HepG2 (cell line): ENCODE data around the gene AHSP. TPM values are rescaled to one million over a fixed set of nuclear protein-coding genes. Genes with fewer than 3 reads are reported as not detected.
A peak's percentile ranks its signal among the peaks of the same experiment; 100 is the strongest.

Source experiments
- AGO2 ChIP-seq: fragments of 200-400 bp; formaldehyde crosslinking; optimal IDR thresholded peaks from 2 replicates; pipeline ENCODE3; 2017; ENCODE audit warnings: mild to moderate bottlenecking, low read depth, low read length, moderate library complexity
- ARID2 ChIP-seq: sonication (generic); formaldehyde crosslinking; IDR thresholded peaks from 2 replicates; pipeline ENCODE4 v1.8.1; 2022; ENCODE audit warnings: mild to moderate bottlenecking, missing genetic modification reagents, borderline replicate concordance
- ATF1 ChIP-seq: IDR thresholded peaks from 2 replicates; pipeline ENCODE4 v1.6.1; 2016; ENCODE audit warnings: mild to moderate bottlenecking, control low read depth
- CAMTA2 ChIP-seq: sonication (generic); formaldehyde crosslinking; IDR thresholded peaks from 2 replicates; pipeline ENCODE4 v1.4.0; 2020; ENCODE audit warnings: mild to moderate bottlenecking, missing genetic modification reagents, borderline replicate concordance
- CENPX ChIP-seq: sonication (generic); formaldehyde crosslinking; IDR thresholded peaks from 2 replicates; pipeline ENCODE4 v1.9.0; 2021; ENCODE audit warnings: mild to moderate bottlenecking, missing genetic modification reagents, moderate library complexity
- ERF ChIP-seq: IDR thresholded peaks from 2 replicates; pipeline ENCODE4 v1.6.1; 2018; ENCODE audit warnings: missing biosample characterization, missing genetic modification reagents
- FOXA1 ChIP-seq, 2 experiments: fragments of 450-650 bp in 1 of 2; sonication (generic) in 1 of 2; formaldehyde crosslinking in 1 of 2; IDR thresholded peaks; 2 replicates each; pipeline versions ENCODE4 v1.4.0 to v1.6.1; 2016 to 2020; ENCODE audit warnings: missing genetic modification reagents in 1 of 2
- GLMP ChIP-seq: sonication (generic); formaldehyde crosslinking; IDR thresholded peaks from 2 replicates; pipeline ENCODE4 v1.9.0; 2021; ENCODE audit warnings: missing genetic modification reagents, mild to moderate bottlenecking, borderline replicate concordance
- HIVEP1 ChIP-seq: sonication (generic); formaldehyde crosslinking; IDR thresholded peaks from 2 replicates; pipeline ENCODE4 v1.4.0; 2020; ENCODE audit warnings: mild to moderate bottlenecking, missing genetic modification reagents
- IRF2 ChIP-seq: IDR thresholded peaks from 2 replicates; pipeline ENCODE4 v1.6.1; 2018; ENCODE audit warnings: missing genetic modification reagents, missing compliant biosample characterization
- KLF6 ChIP-seq: IDR thresholded peaks from 2 replicates; pipeline ENCODE4 v1.8.0; 2016; ENCODE audit warnings: missing biosample characterization, missing genetic modification reagents
- KLF9 ChIP-seq: IDR thresholded peaks from 2 replicates; pipeline ENCODE4 v1.6.1; 2016; ENCODE audit warnings: low read depth
- LBX2 ChIP-seq: sonication (generic); formaldehyde crosslinking; IDR thresholded peaks from 2 replicates; pipeline ENCODE4 v1.5.0; 2020; ENCODE audit warnings: missing genetic modification reagents, mild to moderate bottlenecking, borderline replicate concordance
- MZF1 ChIP-seq: sonication (generic); formaldehyde crosslinking; IDR thresholded peaks from 2 replicates; pipeline ENCODE4 v1.8.1; 2023; ENCODE audit warnings: mild to moderate bottlenecking, missing genetic modification reagents, borderline replicate concordance
- SKIL ChIP-seq: sonication (generic); formaldehyde crosslinking; IDR thresholded peaks from 2 replicates; pipeline ENCODE4 v1.8.0; 2022; ENCODE audit warnings: missing genetic modification reagents, mild to moderate bottlenecking, moderate library complexity, borderline replicate concordance
- ZBTB7A ChIP-seq: sonication (generic); formaldehyde crosslinking; IDR thresholded peaks from 2 replicates; pipeline ENCODE4 v1.8.0; 2022; ENCODE audit warnings: mild to moderate bottlenecking, missing genetic modification reagents
- ZNF10 ChIP-seq: sonication (generic); formaldehyde crosslinking; IDR thresholded peaks from 2 replicates; pipeline ENCODE4 v1.4.0; 2020; ENCODE audit warnings: mild to moderate bottlenecking, low read depth, missing genetic modification reagents, borderline replicate concordance
- ZNF136 ChIP-seq: sonication (generic); formaldehyde crosslinking; IDR thresholded peaks from 2 replicates; pipeline ENCODE4 v1.8.1; 2022; ENCODE audit warnings: low read depth, mild to moderate bottlenecking, moderate library complexity, missing genetic modification reagents
- ZNF260 ChIP-seq: sonication (generic); formaldehyde crosslinking; IDR thresholded peaks from 2 replicates; pipeline ENCODE4 v1.4.0; 2020; ENCODE audit warnings: missing genetic modification reagents, low read depth, mild to moderate bottlenecking, borderline replicate concordance
- ZNF264 ChIP-seq: sonication (generic); formaldehyde crosslinking; IDR thresholded peaks from 2 replicates; pipeline ENCODE4 v1.4.0; 2020; ENCODE audit warnings: missing genetic modification reagents
- ZNF354B ChIP-seq: sonication (generic); formaldehyde crosslinking; IDR thresholded peaks from 2 replicates; pipeline ENCODE4 v1.8.0; 2022; ENCODE audit warnings: mild to moderate bottlenecking, missing genetic modification reagents
- ZNF562 ChIP-seq: sonication (generic); formaldehyde crosslinking; IDR thresholded peaks from 2 replicates; pipeline ENCODE4 v1.8.0; 2022; ENCODE audit warnings: missing genetic modification reagents, borderline replicate concordance
- ZSCAN9 ChIP-seq: IDR thresholded peaks from 2 replicates; pipeline ENCODE4 v1.6.1; 2016; ENCODE audit warnings: borderline replicate concordance
- ZZZ3 ChIP-seq: sonication (generic); formaldehyde crosslinking; IDR thresholded peaks from 2 replicates; pipeline ENCODE4 v1.4.0; 2020; ENCODE audit warnings: missing genetic modification reagents, mild to moderate bottlenecking, borderline replicate concordance
- polyA plus RNA-seq, 8 experiments: library from polyadenylated mRNA; depleted of rRNA in 3 of 8; stranded (reverse) in 7 of 8; unstranded in 1 of 8; fragments of >200 nt; fragmentation: Illumina TruSeq in 4 of 8; extraction: Trizol in 4 of 8; gene quantifications; 2 replicates each; pipeline versions ENCODE4 v1.2.1 to v1.2.3, GENCODE V29; 2011 to 2016; ENCODE audit warnings: low read depth in 4 of 8, missing spikeins in 1 of 8, mixed read lengths in 1 of 8; ENCODE audit not compliant: insufficient read depth in 1 of 8
- total RNA-seq, 5 experiments: library from RNA; depleted of rRNA; stranded (reverse); fragments of >200 nt; fragmentation: Illumina TruSeq; extraction: Trizol; gene quantifications; 2 replicates each; pipeline ENCODE4 v1.2.3, GENCODE V29; 2016; ENCODE audit warnings: low read depth in 1 of 5
- TF ChIP-seq, protein P1 (sequence below): sonication (generic); formaldehyde crosslinking; IDR thresholded peaks from 2 replicates; pipeline ENCODE4 v1.4.0; 2020; ENCODE audit warnings: missing genetic modification reagents
- TF ChIP-seq, protein P2 (sequence below): sonication (generic); formaldehyde crosslinking; conservative IDR thresholded peaks from 2 replicates; pipeline ENCODE4 v1.4.0; 2020; ENCODE audit warnings: missing genetic modification reagents

AHSP gene
- total and polyA plus RNA-seq, 2 of the 13 experiments (the other 11 are each of a cell fraction or from before 2014, with no cell fraction given): not detected

DNA sequence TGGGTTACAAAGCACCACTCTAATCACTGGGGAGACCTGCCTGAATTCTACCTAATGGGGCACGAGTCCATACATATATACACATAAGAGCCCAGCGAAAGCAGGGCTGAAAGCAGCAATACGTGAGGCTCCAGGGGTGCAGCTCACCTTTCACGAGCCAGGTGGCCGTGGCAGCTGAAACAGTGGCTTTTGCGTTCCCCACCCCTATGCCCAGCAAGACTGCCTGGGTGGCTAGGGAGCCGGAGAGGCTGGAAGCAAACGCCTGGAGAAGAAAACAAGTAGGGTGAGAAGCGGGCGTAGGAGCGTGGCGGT lies 20.1 kb upstream of the AHSP start (continued):
- TF ChIP-seq CAMTA2 (CRISPR knock-in tag) (no peak), GLMP (no peak), AGO2 (no peak), IRF2 (no peak), ARID2 (CRISPR knock-in tag) (peak; percentile 91; the same call in 1 of the 2 replicates), KLF9 (0 out of 2 replicates have a peak, but pooled peaks have one; percentile 1), ZBTB7A (CRISPR knock-in tag) (no peak), MZF1 (no peak), SKIL (no peak), ZNF354B (no peak; the same call in 1 of the 2 replicates), HIVEP1 (no peak), KLF6 (CRISPR knock-in tag) (no peak), ZZZ3 (CRISPR knock-in tag) (no peak), ERF (CRISPR knock-in tag) (no peak), ZNF264 (CRISPR knock-in tag) (0 out of 2 replicates have a peak, but pooled peaks have one; percentile 28), ZSCAN9 (CRISPR knock-in tag) (no peak), CENPX (CRISPR knock-in tag) (no peak), FOXA1 (IDR thresholded peaks at IDR 0.05) (no peak), FOXA1 (CRISPR knock-in tag; IDR thresholded peaks at IDR 0.05) (no peak), ZNF562 (no peak), ZNF260 (CRISPR knock-in tag) (no peak), ZNF136 (no peak), LBX2 (peak; percentile 88), ZNF10 (CRISPR knock-in tag) (0 out of 2 replicates have a peak, but pooled peaks have one; percentile 19), ATF1 (0 out of 2 replicates have a peak, but pooled peaks have one; percentile 4)
- TF ChIP-seq, protein P1, sequence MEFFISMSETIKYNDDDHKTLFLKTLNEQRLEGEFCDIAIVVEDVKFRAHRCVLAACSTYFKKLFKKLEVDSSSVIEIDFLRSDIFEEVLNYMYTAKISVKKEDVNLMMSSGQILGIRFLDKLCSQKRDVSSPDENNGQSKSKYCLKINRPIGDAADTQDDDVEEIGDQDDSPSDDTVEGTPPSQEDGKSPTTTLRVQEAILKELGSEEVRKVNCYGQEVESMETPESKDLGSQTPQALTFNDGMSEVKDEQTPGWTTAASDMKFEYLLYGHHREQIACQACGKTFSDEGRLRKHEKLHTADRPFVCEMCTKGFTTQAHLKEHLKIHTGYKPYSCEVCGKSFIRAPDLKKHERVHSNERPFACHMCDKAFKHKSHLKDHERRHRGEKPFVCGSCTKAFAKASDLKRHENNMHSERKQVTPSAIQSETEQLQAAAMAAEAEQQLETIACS (CRISPR knock-in tag): no peak
- TF ChIP-seq, protein P2, sequence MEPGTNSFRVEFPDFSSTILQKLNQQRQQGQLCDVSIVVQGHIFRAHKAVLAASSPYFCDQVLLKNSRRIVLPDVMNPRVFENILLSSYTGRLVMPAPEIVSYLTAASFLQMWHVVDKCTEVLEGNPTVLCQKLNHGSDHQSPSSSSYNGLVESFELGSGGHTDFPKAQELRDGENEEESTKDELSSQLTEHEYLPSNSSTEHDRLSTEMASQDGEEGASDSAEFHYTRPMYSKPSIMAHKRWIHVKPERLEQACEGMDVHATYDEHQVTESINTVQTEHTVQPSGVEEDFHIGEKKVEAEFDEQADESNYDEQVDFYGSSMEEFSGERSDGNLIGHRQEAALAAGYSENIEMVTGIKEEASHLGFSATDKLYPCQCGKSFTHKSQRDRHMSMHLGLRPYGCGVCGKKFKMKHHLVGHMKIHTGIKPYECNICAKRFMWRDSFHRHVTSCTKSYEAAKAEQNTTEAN (CRISPR knock-in tag): no peak
